ENCODE results near the gene ZNF578.

GRCh38 chr19:52557231-52557995, 104.1 kb downstream of the ZNF578 start:
- TF ChIP-seq GATA2 (IDR thresholded peaks at IDR 0.05; ENCODE audit: low read depth, low read length) (no peak), GATA3 (IDR thresholded peaks at IDR 0.05; ENCODE audit: low read depth, low read length) (no peak)

Data from SH-SY5Y (cell line).